ENCODE measurements around the gene SAMD4A. TPM values are rescaled to one million over a fixed set of nuclear protein-coding genes. Genes with fewer than 3 reads are reported as not detected.
A peak's percentile ranks its signal among the peaks of the same experiment; 100 is the strongest.

Gene SAMD4A
- total RNA-seq, 1 donor from 2014 or later = 25.9 TPM

- DNase-seq (ENCODE audit: low spot score) (peak; percentile 96), ATAC-seq (peak; percentile 68)
Observed at GRCh38 chr14:54565785-54566409, 1.0 kb upstream of the SAMD4A start.

- no peak for DNase-seq (ENCODE audit: low spot score)
- ATAC-seq = no peak
Observed at GRCh38 chr14:54567224-54567638, 303 bp downstream of the SAMD4A start.

GRCh38 chr14:54567639-54568561 is 972 bp downstream of the SAMD4A start:
- DNase-seq (ENCODE audit: low spot score) (peak; percentile 62), ATAC-seq (peak; percentile 12)

- ATAC-seq = no peak
- DNase-seq (ENCODE audit: low spot score) = no peak
Observed at GRCh38 chr14:54568821-54569595, 2.1 kb downstream of the SAMD4A start.

- DNase-seq (ENCODE audit: low spot score) = no peak
- no peak for ATAC-seq
Observed at GRCh38 chr14:54570047-54570446, 3.1 kb downstream of the SAMD4A start.

- DNase-seq (ENCODE audit: low spot score) = no peak
Observed at GRCh38 chr14:54570631-54571415, 3.9 kb downstream of the SAMD4A start.

GRCh38 chr14:54572316-54572715 is 5.4 kb downstream of the SAMD4A start:
- DNase-seq (ENCODE audit: low spot score) = no peak

More at GRCh38 chr14:54570631-54571415, 3.9 kb downstream of the SAMD4A start:
- ATAC-seq = no peak

GRCh38 chr14:54574528-54574927 is 7.6 kb downstream of the SAMD4A start:
- ATAC-seq = no peak

More at GRCh38 chr14:54572316-54572715, 5.4 kb downstream of the SAMD4A start:
- no peak for ATAC-seq

GRCh38 chr14:54577494-54577893 is 10.6 kb downstream of the SAMD4A start:
- DNase-seq (ENCODE audit: low spot score) (no peak), ATAC-seq (no peak)

More at GRCh38 chr14:54574528-54574927, 7.6 kb downstream of the SAMD4A start:
- DNase-seq (ENCODE audit: low spot score) = no peak

GRCh38 chr14:54577977-54578376 is 11.0 kb downstream of the SAMD4A start:
- ATAC-seq (no peak), DNase-seq (ENCODE audit: low spot score) (no peak)

- DNase-seq (ENCODE audit: low spot score) (no peak), ATAC-seq (peak; percentile 41)
Observed at GRCh38 chr14:54579621-54580020, 12.7 kb downstream of the SAMD4A start.

- no peak for DNase-seq (ENCODE audit: low spot score)
- ATAC-seq = no peak
Observed at GRCh38 chr14:54580933-54581332, 14.0 kb downstream of the SAMD4A start.

GRCh38 chr14:54582334-54582733 is 15.4 kb downstream of the SAMD4A start:
- ATAC-seq = no peak
- no peak for DNase-seq (ENCODE audit: low spot score)

GRCh38 chr14:54584097-54584496 is 17.2 kb downstream of the SAMD4A start:
- DNase-seq (ENCODE audit: low spot score) = no peak
- ATAC-seq = peak; percentile 57

GRCh38 chr14:54585214-54585613 is 18.3 kb downstream of the SAMD4A start:
- ATAC-seq = no peak
- DNase-seq (ENCODE audit: low spot score) = no peak

GRCh38 chr14:54589076-54589475 is 22.1 kb downstream of the SAMD4A start:
- DNase-seq (ENCODE audit: low spot score) (no peak), ATAC-seq (no peak)

GRCh38 chr14:54589843-54590242 is 22.9 kb downstream of the SAMD4A start:
- DNase-seq (ENCODE audit: low spot score) (no peak), ATAC-seq (no peak)

- DNase-seq (ENCODE audit: low spot score) (no peak), ATAC-seq (no peak)
Observed at GRCh38 chr14:54590481-54590880, 23.6 kb downstream of the SAMD4A start.

- ATAC-seq (no peak), DNase-seq (ENCODE audit: low spot score) (no peak)
Observed at GRCh38 chr14:54591461-54591860, 24.5 kb downstream of the SAMD4A start.

GRCh38 chr14:54591866-54592265 is 24.9 kb downstream of the SAMD4A start:
- DNase-seq (ENCODE audit: low spot score) (no peak), ATAC-seq (no peak)

Data from left lobe of liver (tissue), 2 donors.